Left hindlimb (tissue), 1 donor: Measurements from ENCODE around the gene SRCIN1.

ENCODE experiments used
- DNase-seq: peaks from one replicate; pipeline ENCODE4 v3.0.0-alpha.2; 2018

SRCIN1 gene

DNA sequence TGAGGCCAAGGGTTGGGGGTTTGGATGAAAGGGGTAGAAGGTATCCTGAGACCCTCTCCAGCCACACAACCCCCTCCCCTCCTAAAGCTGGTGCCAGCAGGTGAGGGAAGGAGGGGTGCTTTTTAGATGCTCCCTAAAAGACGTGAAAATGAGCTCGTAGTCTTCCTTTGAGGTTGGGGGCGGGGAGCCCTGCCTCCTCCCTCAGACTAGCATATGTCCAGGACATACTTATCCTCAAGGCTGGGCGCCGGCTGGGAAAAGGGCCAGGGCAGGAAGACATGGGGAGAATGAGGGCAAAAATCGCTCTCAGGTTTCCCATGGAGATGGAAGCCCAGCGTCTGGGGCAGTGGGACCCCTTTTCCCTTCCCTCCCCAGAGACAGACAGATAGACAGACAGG is 26.7 kb downstream of the SRCIN1 start:
- no peak for DNase-seq

DNA sequence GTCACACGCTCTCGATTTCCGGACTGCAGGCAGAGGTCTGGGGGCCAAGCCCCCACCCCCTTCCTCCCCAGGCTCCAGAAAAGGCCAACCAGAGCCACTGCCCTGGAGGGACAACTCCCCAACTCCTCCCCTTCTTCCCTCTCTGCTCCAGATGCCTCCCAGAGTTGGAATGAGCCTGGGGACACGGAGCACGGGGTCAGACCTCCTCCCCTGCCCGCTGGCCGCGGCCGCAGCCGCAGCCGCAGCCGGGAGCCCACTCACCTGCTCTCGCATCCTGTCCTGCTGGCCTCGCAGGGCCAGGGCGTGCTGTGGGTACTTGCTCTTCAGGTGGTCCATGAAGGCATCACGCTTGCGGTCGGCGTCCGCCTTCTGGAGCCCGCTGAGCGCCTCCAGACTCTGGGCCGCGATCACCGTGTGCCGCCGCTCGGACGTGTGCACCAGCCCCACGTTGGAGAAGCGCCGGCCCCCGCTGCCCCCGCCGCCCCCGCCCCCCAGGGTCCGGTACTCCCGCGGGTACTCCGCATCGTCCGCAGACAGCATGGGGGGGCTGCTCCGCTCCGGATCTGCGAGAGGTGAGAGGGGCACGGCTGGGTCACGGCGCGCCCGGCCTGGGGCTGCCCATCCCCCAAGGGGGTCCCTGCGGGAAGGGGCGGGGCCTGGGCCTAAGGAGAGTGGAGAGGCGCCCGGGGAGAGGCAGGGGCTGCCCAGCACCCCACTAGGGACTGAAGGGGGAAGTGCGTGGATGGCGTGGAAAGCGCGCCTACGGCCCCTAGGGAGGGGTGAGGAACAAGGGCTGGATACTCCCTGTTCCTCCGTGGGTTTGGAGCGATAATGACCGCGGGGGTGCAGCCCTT is 27.3 kb downstream of the SRCIN1 start:
- no peak for DNase-seq

DNA sequence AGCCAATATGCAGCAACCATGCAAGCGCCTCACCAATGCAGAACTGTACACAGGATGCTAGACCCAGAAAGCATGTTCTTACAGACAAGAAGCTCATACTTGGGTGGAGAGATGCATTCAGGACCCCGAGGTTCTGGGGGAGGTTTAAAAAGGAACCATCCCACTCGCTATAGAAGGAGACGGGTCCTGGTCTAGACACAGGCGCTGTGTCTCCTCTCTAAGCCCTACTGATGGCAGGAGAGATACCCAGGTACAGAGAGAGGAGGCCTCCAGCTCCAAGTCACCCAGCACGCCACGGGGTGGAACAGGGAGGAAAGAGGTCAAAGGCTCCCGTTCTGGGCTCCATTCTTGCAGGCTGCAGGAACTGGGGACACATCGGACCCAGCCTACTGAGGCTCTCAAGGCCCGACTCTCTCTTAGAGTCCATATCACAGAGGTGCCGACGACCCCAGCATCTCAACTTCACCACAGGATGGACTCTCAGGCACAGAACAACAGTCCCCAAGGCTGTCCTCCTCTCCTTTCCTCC is 28.0 kb downstream of the SRCIN1 start:
- DNase-seq, result no peak

DNA sequence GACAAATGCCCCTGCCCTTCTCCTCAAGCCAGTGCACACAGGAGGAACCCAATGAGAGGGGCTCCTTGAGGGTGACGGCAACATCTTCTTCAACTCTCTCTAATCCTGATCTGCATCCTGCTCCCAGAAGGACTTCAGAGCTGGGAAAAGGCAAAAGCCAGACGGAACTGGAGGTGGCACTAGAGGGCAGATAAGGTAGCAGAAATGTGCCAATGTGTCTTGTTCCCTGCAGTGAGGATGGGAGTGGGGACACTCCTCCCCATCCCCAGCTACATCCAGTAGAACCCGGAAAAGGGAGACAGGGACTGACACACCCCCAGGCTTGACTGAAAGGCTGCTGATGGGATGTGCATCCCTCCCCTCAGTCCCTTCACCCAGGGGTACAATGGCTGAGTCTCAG is 28.5 kb downstream of the SRCIN1 start:
- no peak for DNase-seq

DNA sequence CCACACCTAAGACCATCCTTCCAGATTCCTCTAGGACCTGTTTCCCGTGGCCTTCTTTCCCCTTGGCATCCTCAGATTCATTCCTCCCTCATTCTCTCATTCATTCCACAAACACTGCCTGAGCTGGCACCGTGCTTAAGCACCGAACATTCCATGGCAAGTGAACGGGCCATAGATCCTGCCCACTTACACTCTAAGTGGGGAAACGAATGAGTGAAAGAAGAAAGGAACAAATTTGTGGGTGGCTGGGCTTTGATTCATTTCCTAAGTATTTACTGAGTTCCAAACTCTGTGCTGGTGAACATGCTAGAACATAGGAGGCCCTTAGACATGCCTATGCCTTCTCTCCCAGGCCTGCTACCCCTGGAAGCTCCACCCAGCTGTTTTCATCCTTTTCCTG is 30.0 kb downstream of the SRCIN1 start:
- DNase-seq, result no peak

DNA sequence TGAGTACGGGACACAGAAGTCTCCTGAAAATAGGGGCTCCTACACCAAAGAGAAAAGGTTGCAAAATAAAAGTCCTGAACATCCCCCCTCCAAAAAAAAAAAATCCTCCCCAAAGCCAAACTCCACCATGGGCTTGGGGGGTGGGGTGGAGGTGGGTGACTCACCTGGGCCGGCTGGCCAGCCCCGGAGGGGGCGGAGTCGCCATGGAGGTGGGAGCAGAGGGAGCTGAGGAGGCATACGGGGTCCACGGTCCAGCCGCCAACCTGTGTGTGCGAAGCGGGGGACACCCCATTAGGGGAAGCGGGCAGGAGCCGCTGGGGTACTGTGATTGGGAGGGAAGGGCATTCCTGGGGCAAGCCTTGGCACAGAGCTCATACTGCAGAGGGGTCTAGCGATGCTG is 31.0 kb downstream of the SRCIN1 start:
- no peak for DNase-seq

DNA sequence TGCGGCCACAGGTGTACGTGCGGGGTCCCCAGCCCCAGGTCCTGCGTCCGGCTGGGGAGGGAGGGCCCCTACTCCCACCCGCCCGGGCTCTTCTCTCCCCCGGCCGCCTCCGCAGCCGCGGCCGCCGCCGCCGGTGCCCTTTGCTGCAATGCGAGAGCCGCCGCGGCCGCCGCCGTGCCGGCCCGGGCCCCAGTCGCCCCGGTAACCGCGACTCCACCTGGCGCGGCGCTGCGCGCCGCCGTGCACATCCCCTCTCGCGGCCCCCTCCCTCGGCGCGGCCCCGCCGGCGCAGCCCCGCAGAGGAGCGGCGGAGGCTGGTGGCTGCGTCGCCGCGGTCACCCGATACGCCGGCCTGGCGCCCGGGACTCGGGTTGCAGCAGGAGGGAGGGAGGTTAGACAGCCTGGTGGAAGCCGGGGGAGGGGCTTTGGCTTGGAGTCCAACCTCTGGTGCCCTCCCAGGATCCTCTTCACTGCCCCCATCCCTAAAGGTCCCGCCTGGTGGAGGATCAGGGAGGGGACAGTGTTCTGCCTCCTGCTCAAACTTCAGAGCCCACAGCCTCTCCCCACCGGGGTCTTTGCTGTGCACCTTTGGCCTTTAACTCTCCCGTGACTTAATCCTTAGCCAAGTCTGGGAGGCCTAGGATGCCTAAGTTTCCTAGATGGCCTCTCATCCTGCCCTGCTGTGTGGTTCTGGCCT is 32.9 kb downstream of the SRCIN1 start:
- no peak for DNase-seq

DNA sequence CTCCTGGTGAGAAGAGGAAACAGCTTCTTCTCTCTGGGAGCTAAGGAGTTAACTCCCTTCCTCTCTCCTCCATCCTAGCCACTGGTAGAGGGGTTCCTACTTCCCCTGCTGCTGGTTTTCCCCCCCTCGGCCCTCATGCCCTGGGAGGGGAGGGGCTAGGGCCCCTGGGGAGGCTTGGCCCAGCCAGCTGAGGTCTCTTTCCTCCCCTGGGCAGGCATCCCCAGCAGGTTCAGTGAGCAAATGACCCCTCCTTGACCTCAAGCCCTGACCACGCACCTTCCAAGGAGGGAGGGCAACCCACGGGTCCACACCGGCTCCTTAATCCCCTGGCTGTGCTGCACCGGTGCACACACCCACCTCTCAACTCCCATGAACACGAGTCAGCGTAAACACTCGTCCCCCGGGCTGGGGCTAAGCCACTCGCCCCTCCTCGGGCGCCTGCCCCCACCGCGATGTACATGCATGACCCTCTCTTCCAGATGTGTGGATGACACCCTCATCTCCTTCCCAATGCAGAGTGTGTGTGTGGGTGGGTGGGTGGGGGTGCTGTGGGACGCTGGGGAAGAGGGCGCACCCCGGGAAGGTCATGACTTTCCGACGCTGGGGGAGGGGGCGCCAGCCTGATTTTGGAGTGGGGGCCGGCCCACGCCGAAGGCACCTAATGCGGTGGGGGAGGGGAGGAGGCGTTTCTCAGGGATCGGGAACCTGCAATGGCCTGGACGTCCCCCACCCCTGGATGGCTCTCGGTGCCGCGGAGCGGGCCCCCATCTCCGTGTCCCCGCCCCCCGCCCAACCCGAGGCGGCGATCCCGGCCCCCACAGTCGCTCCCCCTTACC is 33.7 kb downstream of the SRCIN1 start:
- DNase-seq, result no peak

DNA sequence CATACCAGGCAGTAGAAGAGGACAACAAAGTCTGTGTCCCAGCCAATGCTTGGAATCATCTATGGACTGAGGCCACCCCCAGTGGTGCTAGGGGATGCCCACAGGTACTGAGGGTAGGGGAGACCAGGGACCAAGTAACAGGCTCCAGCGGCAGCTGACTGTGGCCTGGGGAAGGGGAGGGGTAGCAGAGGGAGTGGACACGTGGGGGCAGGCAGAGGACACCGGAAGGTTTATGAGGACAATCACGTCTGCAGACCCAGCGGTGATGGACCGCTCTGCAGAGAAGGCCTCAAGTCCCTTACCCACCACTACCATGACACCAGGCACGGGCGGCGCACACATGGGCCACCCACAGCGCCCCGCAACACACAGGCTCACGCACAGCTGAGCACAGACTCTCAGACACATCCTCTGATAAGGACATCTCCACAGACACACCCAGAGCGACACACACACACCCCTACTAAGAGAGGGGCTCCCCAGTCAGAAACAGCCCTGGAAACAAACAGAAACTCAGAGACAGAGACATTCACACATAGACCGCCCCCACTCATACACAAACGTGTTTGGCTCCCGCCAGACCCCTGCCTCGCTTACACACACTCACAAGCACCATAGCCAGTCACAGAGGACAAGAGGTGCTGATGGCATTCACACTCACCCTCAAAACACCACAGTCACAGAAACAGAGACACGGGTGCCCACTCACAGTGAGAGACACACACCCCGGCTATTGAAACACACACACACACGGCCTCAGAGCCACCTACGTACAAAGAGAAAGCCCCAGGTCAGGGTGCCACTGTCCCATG is 35.8 kb downstream of the SRCIN1 start:
- DNase-seq, result no peak

DNA sequence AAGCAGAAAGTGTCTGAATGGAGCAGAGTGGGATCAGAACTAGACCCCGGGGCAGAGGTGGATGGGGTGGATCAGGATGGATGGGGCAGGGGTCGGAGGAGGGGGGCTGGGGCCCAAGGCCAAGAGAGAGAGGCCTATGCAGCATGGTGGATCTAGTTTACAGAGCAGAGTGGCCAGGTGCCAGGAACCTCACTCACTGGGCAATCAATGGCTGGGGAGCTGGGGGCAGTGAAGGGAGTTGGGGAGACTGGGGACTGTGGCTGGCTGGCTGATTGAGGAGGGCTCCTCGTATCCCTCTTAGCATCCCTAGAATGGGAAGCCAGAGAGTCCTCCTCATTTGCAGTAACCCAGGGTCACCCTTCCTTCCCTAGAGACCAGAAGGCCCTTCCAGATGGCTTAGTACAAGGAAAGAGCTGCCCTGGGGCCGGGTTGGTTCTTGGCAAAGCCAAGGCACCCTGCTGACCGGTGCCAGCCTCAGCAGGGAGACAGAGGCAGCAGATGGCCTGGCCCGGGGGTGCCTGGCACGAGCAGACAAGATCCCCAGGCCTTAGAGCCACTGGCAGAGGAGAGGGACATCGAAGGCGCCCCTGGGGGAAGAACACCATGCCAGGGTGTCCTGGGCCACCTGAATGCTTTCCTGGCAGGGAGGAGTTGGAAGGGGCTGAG is 36.8 kb downstream of the SRCIN1 start:
- no peak for DNase-seq

DNA sequence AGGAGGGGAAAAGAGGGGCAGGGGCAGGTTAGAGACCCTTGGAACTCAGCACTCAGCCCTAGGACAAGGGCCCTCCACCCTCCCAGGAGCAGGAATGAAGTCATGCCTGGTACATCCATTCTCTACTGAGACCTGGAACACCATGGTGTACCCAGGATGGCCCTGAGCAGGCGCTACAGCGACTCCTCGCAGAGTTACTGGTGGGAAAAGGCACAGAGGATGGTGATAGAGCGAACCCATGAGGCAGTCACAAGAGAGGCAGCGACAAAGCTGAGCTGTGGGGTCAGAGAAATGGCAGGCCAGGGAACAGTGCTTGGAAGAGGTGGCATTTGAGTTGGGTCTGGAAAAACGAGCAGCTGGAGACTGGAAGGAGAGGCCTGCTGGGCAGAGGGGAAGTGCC is 37.5 kb downstream of the SRCIN1 start:
- DNase-seq, result no peak

DNA sequence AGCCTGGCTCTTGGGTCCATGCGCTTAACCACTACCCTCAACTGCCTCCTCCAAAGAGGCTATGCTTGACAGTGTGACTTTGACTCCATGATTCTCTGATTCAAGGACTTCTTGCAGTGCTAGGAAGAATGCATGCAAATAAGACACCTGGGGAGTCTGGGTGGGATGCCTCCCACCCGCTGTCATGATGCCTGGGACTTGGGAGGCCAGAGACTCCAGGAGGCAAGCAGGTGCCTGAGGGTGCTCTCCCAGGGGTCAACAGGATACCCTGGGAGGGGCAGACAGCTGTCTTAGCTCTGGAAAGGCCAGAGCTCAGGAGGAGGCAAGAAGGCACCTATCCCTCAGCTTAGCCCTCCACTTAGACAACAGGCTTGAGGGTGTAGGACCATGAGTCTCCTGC is 38.4 kb downstream of the SRCIN1 start:
- no peak for DNase-seq

DNA sequence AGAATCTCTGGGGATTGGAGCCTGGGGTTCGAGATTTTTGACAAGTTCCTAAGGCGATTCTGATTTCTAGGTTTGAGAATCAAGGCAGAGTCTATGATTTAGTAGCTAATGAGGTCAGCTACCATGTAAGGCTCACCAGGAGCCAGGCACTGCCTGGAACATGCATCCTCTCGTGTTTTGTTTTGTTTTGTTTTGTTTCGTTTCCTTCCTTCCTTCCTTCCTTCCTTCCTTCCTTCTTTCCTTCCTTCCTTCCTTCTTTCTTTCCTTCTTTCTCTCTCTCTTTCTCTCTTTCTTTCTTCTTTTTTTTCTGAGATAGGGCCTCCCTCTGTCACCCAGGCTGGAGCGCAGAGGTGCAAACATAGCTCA is 39.1 kb downstream of the SRCIN1 start:
- no peak for DNase-seq

DNA sequence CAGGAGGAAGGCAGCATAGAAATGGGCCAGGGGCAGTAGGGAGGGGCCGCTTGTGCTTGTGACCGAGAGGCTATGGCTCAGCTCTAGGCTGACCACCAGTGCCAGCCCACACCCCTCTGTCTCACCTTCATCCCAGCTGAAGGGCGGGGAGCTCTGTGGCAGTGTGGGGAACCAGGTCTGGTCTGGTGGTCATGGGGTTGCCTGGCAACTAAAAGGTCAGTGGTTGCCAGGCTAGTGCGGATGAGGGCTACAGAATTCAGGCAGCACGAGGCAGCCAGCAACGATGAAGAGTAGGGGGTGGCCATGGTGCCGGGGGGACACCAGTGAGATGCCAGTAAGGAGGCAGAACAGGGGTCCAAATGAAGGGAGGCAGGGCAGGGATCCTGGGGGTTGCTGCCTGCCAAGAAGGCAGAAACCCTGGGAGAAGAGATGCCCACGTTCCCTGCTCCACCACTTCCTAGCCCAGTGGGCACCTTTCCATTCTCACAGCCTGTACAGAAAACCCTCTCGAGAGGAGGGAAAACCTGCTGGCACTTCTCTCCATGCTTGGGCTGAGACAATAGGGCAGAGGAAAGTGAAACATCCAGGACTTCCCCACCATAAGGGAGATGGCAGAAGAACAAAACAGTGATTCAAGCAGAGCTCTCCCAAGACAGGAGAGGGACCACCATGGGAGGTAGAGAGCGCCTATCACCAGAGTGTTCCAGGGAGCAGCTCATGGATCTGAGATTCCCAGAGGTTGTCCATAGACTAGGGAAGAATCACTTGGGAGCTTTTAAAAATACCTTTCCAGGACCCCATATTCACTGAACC is 39.7 kb downstream of the SRCIN1 start:
- no peak for DNase-seq

DNA sequence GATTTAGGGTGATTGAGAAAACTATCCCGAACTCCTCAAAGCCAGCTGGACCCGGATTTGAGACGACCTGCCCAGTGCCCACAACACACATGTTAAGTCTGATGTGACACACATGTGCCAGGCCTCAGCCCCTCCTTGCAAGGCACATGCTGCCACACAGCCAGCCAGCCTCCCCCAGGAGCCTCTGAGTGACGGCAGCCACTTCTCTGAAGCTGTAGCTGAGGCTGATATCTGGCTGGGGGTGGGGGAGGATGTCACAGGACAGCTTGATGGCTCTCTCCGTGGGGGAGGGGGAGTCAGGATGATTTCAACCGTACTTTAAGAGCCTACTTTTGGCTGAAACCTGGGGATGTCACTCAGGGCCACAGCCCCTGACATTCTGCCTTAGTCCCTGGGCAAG is 40.9 kb downstream of the SRCIN1 start:
- no peak for DNase-seq

DNA sequence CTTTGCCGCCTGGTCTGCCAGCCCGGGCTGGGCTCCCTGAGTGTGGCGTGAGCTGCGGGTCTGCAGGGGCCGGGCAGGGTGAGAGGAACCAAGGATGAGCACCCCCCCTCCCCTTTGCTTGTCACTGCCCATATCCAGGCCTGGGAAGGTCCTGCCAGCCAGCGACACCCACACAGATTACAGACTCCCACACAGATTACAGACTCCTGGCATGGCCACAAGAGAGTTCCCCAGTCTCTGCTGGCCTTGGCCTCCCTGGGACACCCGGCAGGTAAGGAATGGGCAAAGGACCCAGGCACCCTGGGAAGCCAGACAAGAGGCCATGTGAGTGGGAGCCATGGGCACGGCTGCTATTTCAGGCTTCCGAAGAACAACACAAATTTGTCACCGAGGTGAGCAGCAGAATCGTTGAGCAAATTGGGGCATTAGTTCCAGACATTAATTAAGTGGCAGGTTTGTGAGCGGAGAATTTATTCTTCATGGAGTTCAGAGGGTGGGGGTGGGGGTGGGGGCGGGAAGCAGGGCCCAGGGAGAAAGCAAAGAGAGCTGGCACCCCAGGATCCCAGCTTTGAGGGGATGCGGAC is 41.4 kb downstream of the SRCIN1 start:
- DNase-seq, result no peak

DNA sequence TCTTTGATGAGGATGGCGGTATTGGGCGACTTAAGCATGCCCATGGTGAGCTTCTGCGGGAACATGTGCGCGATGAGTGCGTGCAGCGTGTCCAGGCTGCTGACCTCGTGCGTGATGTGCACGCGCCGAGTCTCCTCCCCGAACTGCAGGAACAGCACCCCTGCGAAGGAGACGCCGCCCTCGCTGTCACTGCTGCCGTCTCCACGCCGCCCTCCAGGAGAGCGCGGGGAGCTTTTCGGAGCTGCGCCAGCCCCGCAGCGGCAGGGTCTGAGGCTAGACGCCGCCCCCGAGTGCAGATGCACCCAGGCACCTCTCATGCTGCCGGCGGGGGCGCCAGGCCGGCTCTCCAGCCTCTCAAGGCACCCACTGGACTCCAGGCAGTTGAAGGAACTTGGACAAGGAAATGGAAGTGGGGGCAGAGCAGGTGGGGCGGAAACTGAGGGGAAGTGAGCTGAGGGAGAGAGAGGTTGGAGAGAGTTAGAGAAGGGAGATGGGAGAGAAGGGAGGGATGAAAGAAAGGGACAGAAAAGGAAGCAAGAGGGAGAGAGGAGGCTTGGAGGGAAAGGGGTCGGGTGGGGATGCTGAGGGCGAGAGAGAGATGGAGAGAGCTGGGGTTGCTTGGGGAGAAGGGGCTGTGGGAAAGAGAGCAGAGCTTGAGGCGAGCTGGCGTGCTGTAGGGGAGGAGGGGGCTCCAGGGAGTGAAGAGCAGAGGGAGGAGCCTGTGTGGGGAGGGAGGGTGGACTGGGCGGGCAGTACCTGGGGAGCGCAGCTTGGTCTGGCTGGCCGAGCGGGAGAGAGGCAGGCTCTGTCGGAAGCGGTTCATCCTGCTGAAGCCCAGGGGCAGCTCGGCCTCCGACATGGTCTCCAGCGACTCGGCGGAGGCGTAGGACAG is 42.1 kb downstream of the SRCIN1 start:
- DNase-seq, result no peak

DNA sequence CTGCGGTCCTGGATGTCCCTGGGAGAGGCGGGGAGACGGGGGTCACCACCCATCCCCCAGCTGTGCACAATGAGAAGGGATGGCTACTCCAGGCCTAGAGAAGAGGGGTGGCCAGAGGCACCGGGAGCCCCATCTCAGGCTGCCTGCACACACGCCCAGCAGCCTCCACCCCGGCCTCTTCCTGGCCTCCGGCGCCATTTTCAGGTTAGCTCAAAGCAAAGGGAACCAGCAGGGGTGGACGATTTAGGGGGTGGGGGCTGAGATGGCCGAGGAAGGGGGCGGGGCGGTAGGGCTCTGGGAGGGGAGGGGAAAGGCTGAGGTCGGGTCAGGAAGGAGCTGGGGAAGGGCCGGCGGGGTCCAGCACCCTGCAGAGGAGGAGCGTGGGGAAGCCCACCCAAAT is 42.8 kb downstream of the SRCIN1 start:
- no peak for DNase-seq

DNA sequence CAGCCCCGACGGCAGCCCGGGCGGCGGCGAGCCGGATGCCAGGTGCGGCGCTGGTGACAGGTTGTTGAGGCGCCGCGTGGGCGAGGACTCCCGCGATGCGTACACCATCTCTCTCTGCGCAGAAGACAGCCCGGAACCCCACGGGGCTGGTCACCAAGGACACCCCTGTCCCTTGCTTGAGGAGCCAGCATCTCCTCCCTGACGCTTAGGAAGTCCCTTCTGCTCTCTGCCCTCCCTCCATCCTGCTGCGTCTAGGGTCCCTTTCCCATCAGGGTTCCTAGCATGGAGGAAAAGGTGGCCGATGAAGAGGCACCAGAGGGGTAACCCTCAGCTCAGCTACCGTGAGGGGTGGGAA is 43.6 kb downstream of the SRCIN1 start:
- peak; percentile 7 for DNase-seq
